NCI-H82 treated with DMSO at 0.1 percent for 48 hours (cell line): Measurements from ENCODE around the gene SERINC3.
A peak's percentile ranks its signal among the peaks of the same experiment; 100 is the strongest.
"Not testable (repeated sequence)": the region's sequence is repeated elsewhere in the genome, so short reads cannot be mapped to it uniquely, and the experiment has no call there.

Experiments used
- DNase-seq: peaks from one replicate; lab custom pipeline; 2025; ENCODE audit not compliant: unreplicated experiment; lab: John Stamatoyannopoulos, UW

SERINC3 gene

GRCh38 chr20:44494681-44495080 is 27.2 kb downstream of the SERINC3 start:
- DNase-seq: no peak

- no peak for DNase-seq
Observed at GRCh38 chr20:44494266-44494665, 27.6 kb downstream of the SERINC3 start.

GRCh38 chr20:44491635-44492395 is 30.1 kb downstream of the SERINC3 start:
- no peak for DNase-seq

- DNase-seq: no peak
Observed at GRCh38 chr20:44489931-44490330, 31.9 kb downstream of the SERINC3 start.

- DNase-seq: no peak
Observed at GRCh38 chr20:44489223-44489622, 32.6 kb downstream of the SERINC3 start.

- DNase-seq: no peak
Observed at GRCh38 chr20:44488551-44488950, 33.3 kb downstream of the SERINC3 start.

GRCh38 chr20:44485830-44486198 is 36.1 kb downstream of the SERINC3 start:
- DNase-seq: no peak

- no peak for DNase-seq
Observed at GRCh38 chr20:44485078-44485829, 36.6 kb downstream of the SERINC3 start.

- no peak for DNase-seq
Observed at GRCh38 chr20:44483112-44483511, 38.8 kb downstream of the SERINC3 start.

GRCh38 chr20:44481719-44482416 is 40.0 kb downstream of the SERINC3 start:
- DNase-seq: no peak

GRCh38 chr20:44480097-44480496 is 41.8 kb downstream of the SERINC3 start:
- no peak for DNase-seq

GRCh38 chr20:44479643-44480042 is 42.2 kb downstream of the SERINC3 start:
- no peak for DNase-seq

- no peak for DNase-seq
Observed at GRCh38 chr20:44478206-44478605, 43.7 kb downstream of the SERINC3 start.

GRCh38 chr20:44477151-44477550 is 44.7 kb downstream of the SERINC3 start:
- no peak for DNase-seq

- DNase-seq: peak; percentile 39
Observed at GRCh38 chr20:44475694-44476560, 45.9 kb downstream of the SERINC3 start, which contains the start of gene TTPAL. TTPAL (plus strand) TSS chr20:44475874; CDS start chr20:44480000, 4,126 bp downstream.

GRCh38 chr20:44475372-44475693 is 46.5 kb downstream of the SERINC3 start:
- DNase-seq: no peak

GRCh38 chr20:44472283-44472682 is 49.6 kb downstream of the SERINC3 start:
- DNase-seq: not testable (repeated sequence)

GRCh38 chr20:44471481-44471882 is 50.4 kb downstream of the SERINC3 start:
- no peak for DNase-seq

- DNase-seq: no peak
Observed at GRCh38 chr20:44470327-44470726, 51.5 kb downstream of the SERINC3 start.

- no peak for DNase-seq
Observed at GRCh38 chr20:44468044-44468782, 53.7 kb downstream of the SERINC3 start.
